H1 (cell line): ENCODE results near the gene COG7. TPM values are rescaled to one million over a fixed set of nuclear protein-coding genes. Genes with fewer than 3 reads are reported as not detected.

Source experiments
- CTCF ChIA-PET: fragments of 300-600 bp; sonication (Branson Sonifier 250); formaldehyde crosslinking; loops from one replicate; lab custom pipeline; 2021; ENCODE audit not compliant: partially characterized antibody; lab: Charles Lee
- POLR2A ChIA-PET: fragments of 300-600 bp; sonication (Branson Sonifier 250); formaldehyde crosslinking; loops from one replicate; lab custom pipeline; 2021; ENCODE audit warnings: inconsistent platforms; ENCODE audit not compliant: partially characterized antibody; lab: Charles Lee
- DNase-seq, 2 experiments: peaks; one replicate each; pipeline versions ENCODE4 v3.0.0 to v3.0.0-alpha.2; 2010 to 2022; ENCODE audit warnings: low spot score in 2 of 2, low read depth in 1 of 2, mixed read lengths in 1 of 2
- FAIRE-seq: peaks from 2 replicates; lab custom pipeline; 2011; peaks lifted over from hg19 to GRCh38; lab: Jason Lieb, UNC
- H2AFZ ChIP-seq: 2 replicates; pipeline ENCODE4 v1.8.1; 2012; ENCODE audit warnings: low read length, inconsistent platforms
- H2AK5ac ChIP-seq: 2 replicates; pipeline ENCODE4 v1.6.1; 2013; ENCODE audit warnings: low read depth, low read length
- H2BK120ac ChIP-seq: replicated peaks from 2 replicates; pipeline ENCODE3; 2013; ENCODE audit warnings: low read depth, low read length, inconsistent platforms
- H2BK12ac ChIP-seq: 2 replicates; pipeline ENCODE4 v1.6.1; 2013; ENCODE audit warnings: low read depth, low read length
- H2BK15ac ChIP-seq: 2 replicates; pipeline ENCODE4 v1.6.1; 2013; ENCODE audit warnings: low read length
- H2BK20ac ChIP-seq: 2 replicates; pipeline ENCODE4 v1.6.1; 2013; ENCODE audit warnings: low read length
- H2BK5ac ChIP-seq: 2 replicates; pipeline ENCODE4 v1.6.1; 2013; ENCODE audit warnings: low read depth, low read length
- H3K14ac ChIP-seq: 2 replicates; pipeline ENCODE4 v1.6.1; 2013; ENCODE audit warnings: inconsistent platforms; ENCODE audit not compliant: insufficient read length
- H3K18ac ChIP-seq: 2 replicates; pipeline ENCODE4 v1.6.1; 2013; ENCODE audit warnings: low read length; ENCODE audit errors: extremely low read depth
- H3K23ac ChIP-seq: 2 replicates; pipeline ENCODE4 v1.6.1; 2013; ENCODE audit warnings: inconsistent platforms; ENCODE audit not compliant: insufficient read length
- H3K23me2 ChIP-seq: 2 replicates; pipeline ENCODE4 v1.6.1; 2013; ENCODE audit warnings: low read depth, low read length
- H3K27ac ChIP-seq: 2 replicates; pipeline ENCODE4 v1.6.1; 2011; ENCODE audit warnings: low read depth, low read length, inconsistent platforms
- H3K27me3 ChIP-seq, 4 experiments: replicated peaks in 1 of 4; 1 replicate in 1 of 4; 2 replicates in 3 of 4; pipeline versions ENCODE4 v1.6.1 to v1.8.1; 2011 to 2013; ENCODE audit warnings: low read length in 3 of 4, mild to moderate bottlenecking in 3 of 4, inconsistent platforms in 2 of 4, mixed read lengths in 2 of 4, moderate library complexity in 1 of 4; ENCODE audit not compliant: control insufficient read depth in 3 of 4, insufficient read depth in 3 of 4; ENCODE audit errors: extremely low read depth in 1 of 4
- H3K36me3 ChIP-seq, 4 experiments: 2 replicates each; pipeline versions ENCODE4 v1.6.1 to v1.8.1; 2011 to 2013; ENCODE audit warnings: mild to moderate bottlenecking in 4 of 4, low read length in 3 of 4, moderate library complexity in 2 of 4, control low read depth in 1 of 4, inconsistent platforms in 1 of 4; ENCODE audit not compliant: insufficient read depth in 4 of 4, control insufficient read depth in 2 of 4
- H3K4ac ChIP-seq: replicated peaks from 2 replicates; pipeline ENCODE3; 2013; ENCODE audit warnings: low read length, low read depth, mixed read lengths, inconsistent platforms; ENCODE audit not compliant: insufficient read length
- H3K4me1 ChIP-seq, 4 experiments: replicated peaks in 1 of 4; 1 replicate in 1 of 4; 2 replicates in 3 of 4; pipeline versions ENCODE4 v1.6.1 to v1.8.1; 2011 to 2013; ENCODE audit warnings: low read length in 3 of 4, inconsistent platforms in 2 of 4, mixed read lengths in 1 of 4; ENCODE audit not compliant: insufficient read depth in 4 of 4, control insufficient read depth in 3 of 4
- H3K4me2 ChIP-seq, 2 experiments: 2 replicates each; pipeline versions ENCODE4 v1.6.1 to v1.8.1; 2011 to 2013; ENCODE audit warnings: low read depth in 2 of 2, low read length in 2 of 2, control low read depth in 1 of 2, inconsistent platforms in 1 of 2, mild to moderate bottlenecking in 1 of 2; ENCODE audit not compliant: insufficient read depth in 1 of 2
- H3K4me3 ChIP-seq, 4 experiments: fragments of 200-600, 300-600 bp in 1 of 4; sonication (generic), shearing (Covaris generic), sonication (Bioruptor Twin) in 1 of 4; 2 replicates each; pipeline versions ENCODE4 v1.5.1 to v1.8.1; 2011 to 2016; ENCODE audit warnings: low read length in 4 of 4, low read depth in 3 of 4, control low read depth in 2 of 4, inconsistent platforms in 2 of 4, mild to moderate bottlenecking in 2 of 4, mixed read lengths in 1 of 4, moderate library complexity in 1 of 4; ENCODE audit not compliant: insufficient read depth in 2 of 4; ENCODE audit errors: extremely low read depth in 1 of 4
- H3K56ac ChIP-seq: replicated peaks from 2 replicates; pipeline ENCODE3; 2013; ENCODE audit warnings: low read depth, mild to moderate bottlenecking, mixed read lengths, low read length, inconsistent platforms; ENCODE audit not compliant: insufficient read length
- H3K79me1 ChIP-seq: 2 replicates; pipeline ENCODE4 v1.6.1; 2013; ENCODE audit warnings: low read depth, low read length, control low read depth
- H3K79me2 ChIP-seq, 2 experiments: 2 replicates each; pipeline versions ENCODE4 v1.6.1 to v1.8.1; 2012 to 2013; ENCODE audit warnings: low read length in 2 of 2, mild to moderate bottlenecking in 2 of 2, inconsistent platforms in 1 of 2; ENCODE audit not compliant: insufficient read depth in 2 of 2, control insufficient read depth in 1 of 2
- H3K9ac ChIP-seq, 4 experiments: replicated peaks in 1 of 4; 1 replicate in 1 of 4; 2 replicates in 3 of 4; pipeline versions ENCODE4 v1.6.1 to v1.8.1; 2011 to 2013; ENCODE audit warnings: low read depth in 3 of 4, low read length in 3 of 4, control low read depth in 2 of 4, mild to moderate bottlenecking in 2 of 4, moderate library complexity in 2 of 4, inconsistent platforms in 1 of 4; ENCODE audit errors: extremely low read depth in 1 of 4
- H3K9me3 ChIP-seq, 2 experiments: 2 replicates each; pipeline versions ENCODE4 v1.6.1 to v1.8.1; 2012 to 2013; ENCODE audit warnings: mild to moderate bottlenecking in 2 of 2, moderate library complexity in 2 of 2, control low read depth in 1 of 2, inconsistent platforms in 1 of 2, low read depth in 1 of 2, low read length in 1 of 2, mixed read lengths in 1 of 2; ENCODE audit not compliant: insufficient read depth in 2 of 2
- H4K20me1 ChIP-seq, 2 experiments: replicated peaks in 1 of 2; 2 replicates each; pipeline versions ENCODE3 to v1.8.1; 2011 to 2013; ENCODE audit warnings: inconsistent platforms in 2 of 2, low read length in 2 of 2, mild to moderate bottlenecking in 1 of 2; ENCODE audit not compliant: insufficient read depth in 2 of 2, control insufficient read depth in 1 of 2
- H4K5ac ChIP-seq: 2 replicates; pipeline ENCODE4 v1.6.1; 2013; ENCODE audit warnings: low read length, low read depth, mixed read lengths, inconsistent platforms; ENCODE audit not compliant: insufficient read length
- H4K8ac ChIP-seq: 2 replicates; pipeline ENCODE4 v1.8.0; 2013; ENCODE audit warnings: mild to moderate bottlenecking, moderate library complexity, low read length, inconsistent platforms; ENCODE audit not compliant: insufficient read depth; ENCODE audit errors: extremely low read depth
- H4K91ac ChIP-seq: replicated peaks from 2 replicates; pipeline ENCODE3; 2013; ENCODE audit warnings: low read length, mixed read lengths, inconsistent platforms; ENCODE audit not compliant: insufficient read length
- CHD2 ChIP-seq: IDR thresholded peaks from 2 replicates; pipeline ENCODE4 v1.6.1; 2012; ENCODE audit warnings: low read length, improper control_type of control experiment
- NANOG ChIP-seq: IDR thresholded peaks from 2 replicates; pipeline ENCODE4 v1.6.1; 2011; ENCODE audit warnings: low read length, low read depth, mild to moderate bottlenecking, inconsistent platforms; ENCODE audit not compliant: insufficient read depth, poor library complexity, severe bottlenecking
- PHF8 ChIP-seq: fragments of 200-600 bp; sonication (generic); conservative IDR thresholded peaks from 2 replicates; pipeline ENCODE4 v1.7.1; 2012; ENCODE audit warnings: low read depth, mild to moderate bottlenecking, inconsistent platforms, low read length, moderate library complexity
- RFX5 ChIP-seq: IDR thresholded peaks from 2 replicates; pipeline ENCODE4 v1.6.1; 2011; ENCODE audit warnings: low read depth, low read length, improper control_type of control experiment, borderline replicate concordance
- RNF2 ChIP-seq: fragments of 200-900, 300-1000 bp; sonication (generic); IDR thresholded peaks from 2 replicates; pipeline ENCODE4 v1.7.1; 2016; ENCODE audit warnings: borderline replicate concordance, low read depth, mild to moderate bottlenecking, antibody characterized with exemption, low read length; ENCODE audit not compliant: poor library complexity, severe bottlenecking; ENCODE audit errors: missing control alignments
- USF2 ChIP-seq: IDR thresholded peaks from 2 replicates; pipeline ENCODE4 v1.6.1; 2011; ENCODE audit warnings: low read length, improper control_type of control experiment
- WGBS, 2 experiments: shearing (Covaris generic) in 1 of 2; methylation state at CpG; one replicate each; pipeline versions ENCODE4 v1.1.6 to v1.1.7; 2013 to 2015; ENCODE audit warnings: low lambda C conversion rate in 2 of 2, mixed read lengths in 2 of 2, inconsistent platforms in 1 of 2, low coverage in 1 of 2, missing lambda C conversion rate in 1 of 2; ENCODE audit not compliant: insufficient replicate concordance in 2 of 2, insufficient coverage in 1 of 2, insufficient read length in 1 of 2; ENCODE audit errors: extremely low coverage in 1 of 2, missing lambda C conversion rate in 1 of 2; 5-methylcytosine and 5-hydroxymethylcytosine counted together
- polyA plus RNA-seq, 7 experiments: library from polyadenylated mRNA; depleted of rRNA in 3 of 7; stranded (reverse) in 5 of 7; unstranded in 2 of 7; fragments of >200 nt in 5 of 7; fragments of 200-250 nt in 2 of 7; gene quantifications; 1 replicate in 5 of 7; 2 replicates in 1 of 7; 4 replicates in 1 of 7; pipeline versions ENCODE4 v1.2.1 to v1.2.3, GENCODE V29; 2011 to 2013; ENCODE audit warnings: missing spikeins in 2 of 7, mixed read lengths in 2 of 7
- total RNA-seq: library from RNA; stranded (reverse); fragmentation: NEBNext Ultra II Directional; extraction: Animal tissue kit (Norgen Biotek cat#: 25700); gene quantifications from 2 replicates; pipeline ENCODE4 v1.2.1, GENCODE V29; 2021

Gene COG7
- total and polyA plus RNA-seq, 2 of the 8 experiments (the other 6 are each of a cell fraction or from before 2014, with no cell fraction given), result 17.2 to 40.4 TPM

GRCh38 chr16:23398987-23399805, 53.8 kb downstream of the COG7 start:
- Histone ChIP-seq H4K8ac (no peak overlapping the region), H3K79me1 (no peaks in the 10 kb centered on the region), H3K27ac (peak overlapping the region; percentile 40), H3K56ac (no peak overlapping the region), H3K4me3 (peak overlapping the region in 3 of 4 experiments; percentile 4 to 37 (median 19); a peak in 3 of 8 replicates), H4K5ac (peak overlapping the region; percentile 56), H3K36me3 (peaks cover 0 to 16% (median 4%) of the 10 kb centered on the region in 4 experiments; a peak in 4 of 8 replicates), H3K18ac (peak overlapping the region; percentile 88), H2AFZ (no peak overlapping the region), H3K23me2 (no peaks in the 10 kb centered on the region), H3K9ac (peak overlapping the region in 1 of 4 experiments; percentile 1; a peak in 1 of 7 replicates), H3K9me3 (no peaks in the 10 kb centered on the region), H3K14ac (no peak overlapping the region), H3K27me3 (no peaks in the 10 kb centered on the region), H3K23ac (no peak overlapping the region), H3K4me2 (peak overlapping the region; percentile 45 to 74), H4K91ac (peak overlapping the region; percentile 51), H3K4ac (peak overlapping the region; percentile 6), H2BK15ac (0 out of 2 replicates have a peak overlapping the region, but pooled peaks have one; percentile 4), H2BK12ac (peak overlapping the region; percentile 31; the same call in 1 of the 2 replicates), H2BK120ac (peak overlapping the region; percentile 9), H4K20me1 (no peaks in the 10 kb centered on the region), H2BK20ac (peak overlapping the region; percentile 11), H3K4me1 (peaks cover 3 to 23% (median 17%) of the 10 kb centered on the region in 4 experiments), H2AK5ac (no peak overlapping the region), H3K79me2 (no peaks in the 10 kb centered on the region), H2BK5ac (no peak overlapping the region)
- FAIRE-seq (no peak), DNase-seq (peak; percentile 47 to 68)
- ChIA-PET CTCF (interaction anchor here (0.6 to 5.2 kb wide), 14 partner anchors 10 to 501 kb away, joined by 3 to 38 read pairs (median 4); no protein-coding TSS in a partner anchor), POLR2A (interaction anchor here (0.8 to 2.3 kb wide), 9 partner anchors 9 to 155 kb away, joined by 3 to 15 read pairs (median 3); no protein-coding TSS in a partner anchor)
- WGBS, 2 experiments, result 37% methylated on average over 17 of the region's 17 CpGs; no CpG with 5 or more reads in 1 of the 2 experiments
- TF ChIP-seq CHD2 (no peak), RFX5 (no peak), PHF8 (no peak), RNF2 (no peak), NANOG (no peak), USF2 (no peak)
